ENCODE data around the gene DMRTB1. TPM values are rescaled to one million over a fixed set of nuclear protein-coding genes. Genes with fewer than 3 reads are reported as not detected.

DMRTB1 gene
- polyA plus RNA-seq, 3 donors: not detected

- Mint-ChIP-seq H3K27ac (no peak overlapping the region), H3K4me1 (no peaks in the 10 kb centered on the region), H3K27me3 (ENCODE audit: low read depth in 3 of 3) (peaks cover 0 to 14% (median 7%) of the 10 kb centered on the region in 3 donors), H3K36me3 (no peaks in the 10 kb centered on the region), H3K9me3 (peaks cover 11 to 18% (median 14%) of the 10 kb centered on the region in 7 donors), H3K4me3 (no peak overlapping the region)
- Histone ChIP-seq H3K9ac (ENCODE audit: insufficient read depth, low read length, poor library complexity, severe bottlenecking) (no peak overlapping the region), H2AFZ (ENCODE audit: insufficient read depth, low read depth, low read length, poor library complexity, severe bottlenecking) (no peak overlapping the region), H3K27me3 (ENCODE audit: control insufficient read depth in 2 of 2, insufficient read depth in 2 of 2, low read length in 2 of 2) (no peaks in the 10 kb centered on the region), H4K20me1 (ENCODE audit: insufficient read depth, low read length) (no peaks in the 10 kb centered on the region), H3K4me3 (replicated peaks in 1 of 3; ENCODE audit: low read depth in 2 of 3, low read length in 3 of 3) (no peak overlapping the region), H3K36me3 (replicated peaks in 1 of 2; ENCODE audit: control insufficient read depth in 1 of 2, insufficient read depth in 2 of 2, low read length in 2 of 2) (no peaks in the 10 kb centered on the region), H3K79me2 (ENCODE audit: insufficient read depth, low read length) (no peaks in the 10 kb centered on the region), H3K9me3 (replicated peaks in 1 of 2; ENCODE audit: control insufficient read depth in 1 of 2, insufficient read depth in 1 of 2, low read length in 2 of 2) (peaks cover 0 to 10% of the 10 kb centered on the region in 2 donors), H3K27ac (ENCODE audit: low read depth in 1 of 2, low read length in 2 of 2) (no peak overlapping the region), H3K4me1 (ENCODE audit: control insufficient read depth in 1 of 2, insufficient read depth in 2 of 2, low read length in 2 of 2) (no peaks in the 10 kb centered on the region), H3K4me2 (replicated peaks; ENCODE audit: extremely low read depth, low read length, poor library complexity, severe bottlenecking) (no peak overlapping the region)
- DNase-seq: no peak
- intact Hi-C loops (cut with micrococcal nuclease): no loop called here
- WGBS (ENCODE audit: insufficient coverage): 100% methylated on average over 1 of the region's 4 CpGs
- TF ChIP-seq CTCF (IDR thresholded peaks at IDR 0.05): no peak
Observed at GRCh38 chr1:53435151-53435550, 24.0 kb upstream of the DMRTB1 start.

- Histone ChIP-seq H3K4me2 (replicated peaks; ENCODE audit: extremely low read depth, low read length, poor library complexity, severe bottlenecking) (no peak overlapping the region), H3K4me3 (replicated peaks in 1 of 3; ENCODE audit: low read depth in 2 of 3, low read length in 3 of 3) (no peak overlapping the region), H3K36me3 (replicated peaks in 1 of 2; ENCODE audit: control insufficient read depth in 1 of 2, insufficient read depth in 2 of 2, low read length in 2 of 2) (no peaks in the 10 kb centered on the region), H2AFZ (ENCODE audit: insufficient read depth, low read depth, low read length, poor library complexity, severe bottlenecking) (no peak overlapping the region), H3K79me2 (ENCODE audit: insufficient read depth, low read length) (no peaks in the 10 kb centered on the region), H3K9me3 (replicated peaks in 1 of 2; ENCODE audit: control insufficient read depth in 1 of 2, insufficient read depth in 1 of 2, low read length in 2 of 2) (peaks cover 0 to 10% of the 10 kb centered on the region in 2 donors), H3K27ac (ENCODE audit: low read depth in 1 of 2, low read length in 2 of 2) (no peak overlapping the region), H4K20me1 (ENCODE audit: insufficient read depth, low read length) (no peaks in the 10 kb centered on the region), H3K9ac (ENCODE audit: insufficient read depth, low read length, poor library complexity, severe bottlenecking) (no peak overlapping the region), H3K27me3 (ENCODE audit: control insufficient read depth in 2 of 2, insufficient read depth in 2 of 2, low read length in 2 of 2) (no peaks in the 10 kb centered on the region), H3K4me1 (ENCODE audit: control insufficient read depth in 1 of 2, insufficient read depth in 2 of 2, low read length in 2 of 2) (no peaks in the 10 kb centered on the region)
- no peak overlapping the region for H3K27ac Mint-ChIP-seq
- no peak for DNase-seq
- peaks cover 9 to 14% (median 14%) of the 10 kb centered on the region in 7 donors for H3K9me3 Mint-ChIP-seq
- 97% methylated on average over 79 of the region's 79 CpGs for WGBS (ENCODE audit: insufficient coverage)
- H3K4me1 Mint-ChIP-seq: no peaks in the 10 kb centered on the region
- intact Hi-C loops (cut with micrococcal nuclease): no loop called here
- peaks cover 0 to 11% (median 7%) of the 10 kb centered on the region in 3 donors for H3K27me3 Mint-ChIP-seq (ENCODE audit: low read depth in 3 of 3)
- H3K4me3 Mint-ChIP-seq: no peak overlapping the region
- no peak for TF ChIP-seq CTCF (IDR thresholded peaks at IDR 0.05)
- no peaks in the 10 kb centered on the region for H3K36me3 Mint-ChIP-seq
Observed at GRCh38 chr1:53438427-53439336, 20.5 kb upstream of the DMRTB1 start.
